GM19035 (cell line): Measurements from ENCODE around the gene SIRT1.
"Not testable (repeated sequence)": the region's sequence is repeated elsewhere in the genome, so short reads cannot be mapped to it uniquely, and the experiment has no call there.

Experiments
- ATAC-seq: cut with Tn5 transposase; IDR thresholded peaks from one replicate; pipeline ENCODE4 v1.9.1; 2021; ENCODE audit not compliant: unreplicated experiment

Gene SIRT1

GRCh38 chr10:67875340-67876238 lies 8.9 kb upstream of the SIRT1 start:
- ATAC-seq, result no peak

- not testable (repeated sequence) for ATAC-seq
Measured at GRCh38 chr10:67877421-67877820, 7.0 kb upstream of the SIRT1 start.

- ATAC-seq, result no peak
Measured at GRCh38 chr10:67878133-67878532, 6.3 kb upstream of the SIRT1 start.

GRCh38 chr10:67883710-67884312 lies 645 bp upstream of the SIRT1 start:
- no peak for ATAC-seq

- peak; percentile 69 for ATAC-seq
Measured at GRCh38 chr10:67884842-67885670, 600 bp downstream of the SIRT1 start.

- ATAC-seq, result no peak
Measured at GRCh38 chr10:67893637-67894036, 9.2 kb downstream of the SIRT1 start.

- no peak for ATAC-seq
Measured at GRCh38 chr10:67903581-67903980, 19.1 kb downstream of the SIRT1 start.

GRCh38 chr10:67912331-67912946 lies 28.0 kb downstream of the SIRT1 start:
- ATAC-seq, result no peak

GRCh38 chr10:67914777-67915340 lies 30.4 kb downstream of the SIRT1 start:
- ATAC-seq, result no peak

- ATAC-seq, result no peak
Measured at GRCh38 chr10:67917169-67917568, 32.7 kb downstream of the SIRT1 start.

GRCh38 chr10:67917679-67918078 lies 33.2 kb downstream of the SIRT1 start:
- ATAC-seq, result no peak

- ATAC-seq, result no peak
Measured at GRCh38 chr10:67921065-67921464, 36.6 kb downstream of the SIRT1 start.

GRCh38 chr10:67923551-67923950 lies 39.1 kb downstream of the SIRT1 start:
- no peak for ATAC-seq

GRCh38 chr10:67924136-67924535 lies 39.7 kb downstream of the SIRT1 start:
- ATAC-seq, result no peak

GRCh38 chr10:67925449-67926005 lies 41.1 kb downstream of the SIRT1 start:
- ATAC-seq, result no peak

- no peak for ATAC-seq
Measured at GRCh38 chr10:67926951-67927350, 42.5 kb downstream of the SIRT1 start.

- ATAC-seq, result no peak
Measured at GRCh38 chr10:67933199-67933598, 48.7 kb downstream of the SIRT1 start.

- no peak for ATAC-seq
Measured at GRCh38 chr10:67934336-67934735, 49.9 kb downstream of the SIRT1 start.

GRCh38 chr10:67935223-67935622 lies 50.8 kb downstream of the SIRT1 start:
- ATAC-seq, result no peak

- ATAC-seq, result no peak
Measured at GRCh38 chr10:67936416-67936815, 52.0 kb downstream of the SIRT1 start.
